Measurements from ENCODE around the gene C16orf46.

The C16orf46 gene

DNA sequence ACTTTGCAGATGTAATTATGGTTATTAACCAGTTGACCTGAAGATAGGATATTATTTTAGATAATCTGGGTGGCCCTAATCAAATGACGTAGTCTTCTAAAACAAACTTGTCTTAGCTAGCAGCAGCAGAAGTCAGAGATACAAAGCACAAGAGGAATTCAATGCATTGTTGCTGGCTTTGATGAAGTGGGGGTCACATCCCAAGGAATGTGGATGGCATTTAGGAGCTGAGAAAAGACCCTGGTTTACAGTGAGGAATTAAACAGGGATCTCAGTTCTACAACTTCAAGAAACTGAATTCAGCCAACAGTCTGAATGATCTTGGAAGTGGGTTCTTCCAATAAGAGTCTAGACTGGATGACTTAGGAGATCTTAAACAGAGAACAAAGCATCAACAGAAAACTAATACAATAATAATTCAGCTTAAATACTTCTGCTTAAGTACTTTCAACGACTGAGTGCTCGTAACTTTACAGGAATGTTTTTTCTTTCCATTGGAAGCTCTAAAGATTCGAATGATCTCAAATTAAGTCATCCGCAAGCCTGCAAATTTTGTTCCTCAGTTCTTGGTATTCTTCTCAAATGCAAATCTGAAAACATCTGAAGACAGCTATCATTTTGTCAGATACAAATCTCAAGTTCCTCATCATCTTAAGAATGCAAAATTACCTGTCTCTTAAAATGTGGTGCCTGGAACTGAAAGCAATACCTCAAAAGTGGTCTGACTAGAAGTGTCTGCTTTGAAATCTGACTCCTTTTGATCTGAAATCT, 3.3 kb downstream of the C16orf46 start:
- TF ChIP-seq, protein P1, sequence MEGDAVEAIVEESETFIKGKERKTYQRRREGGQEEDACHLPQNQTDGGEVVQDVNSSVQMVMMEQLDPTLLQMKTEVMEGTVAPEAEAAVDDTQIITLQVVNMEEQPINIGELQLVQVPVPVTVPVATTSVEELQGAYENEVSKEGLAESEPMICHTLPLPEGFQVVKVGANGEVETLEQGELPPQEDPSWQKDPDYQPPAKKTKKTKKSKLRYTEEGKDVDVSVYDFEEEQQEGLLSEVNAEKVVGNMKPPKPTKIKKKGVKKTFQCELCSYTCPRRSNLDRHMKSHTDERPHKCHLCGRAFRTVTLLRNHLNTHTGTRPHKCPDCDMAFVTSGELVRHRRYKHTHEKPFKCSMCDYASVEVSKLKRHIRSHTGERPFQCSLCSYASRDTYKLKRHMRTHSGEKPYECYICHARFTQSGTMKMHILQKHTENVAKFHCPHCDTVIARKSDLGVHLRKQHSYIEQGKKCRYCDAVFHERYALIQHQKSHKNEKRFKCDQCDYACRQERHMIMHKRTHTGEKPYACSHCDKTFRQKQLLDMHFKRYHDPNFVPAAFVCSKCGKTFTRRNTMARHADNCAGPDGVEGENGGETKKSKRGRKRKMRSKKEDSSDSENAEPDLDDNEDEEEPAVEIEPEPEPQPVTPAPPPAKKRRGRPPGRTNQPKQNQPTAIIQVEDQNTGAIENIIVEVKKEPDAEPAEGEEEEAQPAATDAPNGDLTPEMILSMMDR (IDR thresholded peaks at IDR 0.05; ENCODE audit: extremely low read depth, missing control alignments), result no peak
- DNase-seq (ENCODE audit: low spot score), result no peak

GRCh38 chr16:81071805-81072204, 5.2 kb downstream of the C16orf46 start:
- DNase-seq (ENCODE audit: low spot score), result no peak
- TF ChIP-seq, protein P1 (IDR thresholded peaks at IDR 0.05; ENCODE audit: extremely low read depth, missing control alignments), result no peak

DNA sequence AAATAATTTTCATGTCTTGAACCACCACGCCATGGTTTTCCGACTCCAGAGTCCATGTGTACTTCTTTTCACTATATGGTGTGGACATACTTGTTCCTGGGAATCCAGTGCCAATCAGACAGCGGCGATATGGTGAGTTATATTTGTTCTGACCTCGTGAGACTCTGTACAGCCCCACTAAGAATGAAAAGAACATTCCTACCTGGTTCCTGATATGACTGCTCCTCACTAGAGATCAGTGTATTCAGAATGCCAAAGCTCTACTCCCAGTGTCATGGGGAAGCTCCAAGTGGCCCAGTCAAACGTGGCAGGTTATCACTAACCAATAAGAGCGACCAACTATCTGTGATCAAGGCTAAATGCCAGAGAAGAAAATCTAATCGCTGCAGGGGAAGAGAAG, 6.1 kb downstream of the C16orf46 start:
- DNase-seq (ENCODE audit: low spot score), result no peak
- TF ChIP-seq, protein P1 (IDR thresholded peaks at IDR 0.05; ENCODE audit: extremely low read depth, missing control alignments), result no peak

GRCh38 chr16:81069063-81069462, 8.0 kb downstream of the C16orf46 start:
- TF ChIP-seq, protein P1 (IDR thresholded peaks at IDR 0.05; ENCODE audit: extremely low read depth, missing control alignments), result no peak
- no peak for DNase-seq (ENCODE audit: low spot score)

DNA sequence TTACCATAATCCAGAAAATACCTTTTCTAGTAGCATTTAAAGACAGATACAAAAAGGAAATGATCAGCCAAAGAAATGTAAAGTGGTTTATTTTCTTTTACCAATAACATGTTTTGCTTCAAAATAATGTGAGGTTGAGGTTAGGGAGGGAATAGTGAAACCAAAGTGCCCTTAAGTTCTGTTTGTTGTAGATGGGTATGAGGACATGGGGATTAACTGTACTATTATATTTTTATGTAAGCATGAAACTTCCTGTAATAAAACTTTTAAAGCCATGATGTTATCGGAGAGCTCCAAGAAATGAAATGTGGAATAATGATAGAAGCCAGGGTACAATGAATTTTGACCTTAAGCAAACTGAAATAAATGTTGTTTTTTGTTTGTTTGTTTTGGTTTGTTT, 9.9 kb downstream of the C16orf46 start:
- TF ChIP-seq, protein P1 (IDR thresholded peaks at IDR 0.05; ENCODE audit: extremely low read depth, missing control alignments), result no peak
- DNase-seq (ENCODE audit: low spot score), result no peak

- TF ChIP-seq, protein P1 (IDR thresholded peaks at IDR 0.05; ENCODE audit: extremely low read depth, missing control alignments), result no peak
- DNase-seq (ENCODE audit: low spot score), result no peak
Measured at GRCh38 chr16:81066681-81067080, 10.4 kb downstream of the C16orf46 start.

DNA sequence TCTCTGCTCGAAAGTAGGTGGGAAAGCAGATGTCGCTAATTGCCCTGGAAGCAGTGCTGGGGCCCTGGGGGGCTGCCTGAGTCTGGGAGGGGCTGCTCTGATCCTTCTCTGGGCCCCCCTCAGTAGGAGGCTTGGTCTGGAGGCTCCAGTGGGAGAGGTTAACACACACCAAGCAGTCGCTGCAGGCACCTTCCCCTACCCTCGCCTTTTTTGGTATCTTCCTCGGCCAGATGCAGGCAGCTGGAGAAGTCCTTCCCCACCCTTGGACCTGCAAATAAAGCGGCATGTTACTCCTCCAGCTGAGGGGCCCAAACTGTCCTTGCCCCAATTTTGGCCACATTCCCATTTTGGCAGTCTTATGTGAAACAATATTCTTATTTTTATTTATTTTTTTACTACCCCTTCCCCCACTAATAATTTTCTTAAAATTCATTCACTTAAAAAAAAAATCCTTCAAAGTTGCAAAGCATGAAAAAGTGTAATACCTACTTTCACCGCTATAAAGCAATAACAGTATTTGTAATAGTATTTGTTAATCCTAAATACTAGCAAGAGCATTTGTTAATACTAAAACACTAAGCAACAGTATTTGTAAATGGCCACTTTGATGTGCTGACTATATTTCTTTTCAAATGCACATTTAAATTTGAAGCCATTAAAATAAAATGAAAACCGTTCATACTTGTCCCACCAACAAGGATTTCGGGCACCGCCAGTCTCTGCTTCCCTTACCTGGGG, 15.0 kb downstream of the C16orf46 start:
- no peak for DNase-seq (ENCODE audit: low spot score)
- TF ChIP-seq, protein P1 (IDR thresholded peaks at IDR 0.05; ENCODE audit: extremely low read depth, missing control alignments), result no peak

Measured in GM20000 (cell line).